Measurements from ENCODE around the gene SHISAL1. TPM values are rescaled to one million over a fixed set of nuclear protein-coding genes. Genes with fewer than 3 reads are reported as not detected.
A peak's percentile ranks its signal among the peaks of the same experiment; 100 is the strongest.

Gene SHISAL1
- total and polyA plus RNA-seq, 11 donors, result 0.32 to 1.5 (median 0.85) TPM

GRCh38 chr22:44317886-44318637 lies 5.3 kb upstream of the SHISAL1 start:
- Histone ChIP-seq H3K4me3 (no peak overlapping the region), H3K9me3 (no peaks in the 10 kb centered on the region), H3K36me3 (no peaks in the 10 kb centered on the region), H3K27me3 (no peaks in the 10 kb centered on the region), H3K4me1 (no peaks in the 10 kb centered on the region), H3K27ac (no peak overlapping the region)
- no peak for ATAC-seq
- peak in 1 of 5 donors; percentile 53 for DNase-seq
- intact Hi-C loops (cut with DNase I), result no loop called here
- TF ChIP-seq POLR2A (IDR thresholded peaks at IDR 0.05) (no peak), CTCF (IDR thresholded peaks at IDR 0.05) (no peak)
- WGBS, 4 donors, result 84 to 88% (median 85%) methylated on average over 11 to 17 of the region's 17 CpGs

- intact Hi-C loops (cut with DNase I), result no loop called here
Observed at GRCh38 chr22:44317123-44317444, 4.3 kb upstream of the SHISAL1 start.

GRCh38 chr22:44316393-44317122 lies 3.8 kb upstream of the SHISAL1 start:
- ATAC-seq, result no peak
- intact Hi-C loops (cut with DNase I), result no loop called here
- DNase-seq, result no peak
- Histone ChIP-seq H3K4me3 (no peak overlapping the region), H3K4me1 (no peaks in the 10 kb centered on the region), H3K27ac (no peak overlapping the region), H3K9me3 (no peaks in the 10 kb centered on the region), H3K27me3 (no peaks in the 10 kb centered on the region), H3K36me3 (no peaks in the 10 kb centered on the region)
- WGBS, 4 donors, result 90 to 93% (median 92%) methylated on average over 10 to 13 of the region's 13 CpGs
- TF ChIP-seq POLR2A (IDR thresholded peaks at IDR 0.05), result no peak
- TF ChIP-seq CTCF (IDR thresholded peaks at IDR 0.05), result no peak

More at GRCh38 chr22:44317123-44317444, 4.3 kb upstream of the SHISAL1 start:
- Histone ChIP-seq H3K4me3 (no peak overlapping the region), H3K9me3 (no peaks in the 10 kb centered on the region), H3K4me1 (no peaks in the 10 kb centered on the region), H3K36me3 (no peaks in the 10 kb centered on the region), H3K27me3 (no peaks in the 10 kb centered on the region), H3K27ac (no peak overlapping the region)
- ATAC-seq (no peak), DNase-seq (no peak)
- TF ChIP-seq POLR2A (IDR thresholded peaks at IDR 0.05), result no peak
- 88 to 94% (median 91%) methylated on average over 18 of the region's 18 CpGs for WGBS, 4 donors

GRCh38 chr22:44314425-44315067 lies 1.8 kb upstream of the SHISAL1 start:
- Histone ChIP-seq H3K27me3 (no peaks in the 10 kb centered on the region), H3K4me3 (no peak overlapping the region), H3K27ac (peak overlapping the region in 1 of 12 donors; percentile 87), H3K4me1 (peaks cover 0 to 4% (median 0%) of the 10 kb centered on the region in 12 donors), H3K36me3 (no peaks in the 10 kb centered on the region), H3K9me3 (no peaks in the 10 kb centered on the region)
- 77 to 86% (median 80%) methylated on average over 16 to 17 of the region's 17 CpGs for WGBS, 4 donors
- no peak for ATAC-seq
- TF ChIP-seq POLR2A (IDR thresholded peaks at IDR 0.05) (no peak), CTCF (IDR thresholded peaks at IDR 0.05) (no peak)
- intact Hi-C loops (cut with DNase I), result no loop called here
- no peak for DNase-seq
